Small intestine (tissue), 7 donors: ENCODE results near the gene UGT2B11. TPM values are rescaled to one million over a fixed set of nuclear protein-coding genes. Genes with fewer than 3 reads are reported as not detected.
"Not testable (repeated sequence)": the region's sequence is repeated elsewhere in the genome, so short reads cannot be mapped to it uniquely, and the experiment has no call there.

Source experiments
- DNase-seq, 2 donors: peaks; one replicate each; pipeline versions ENCODE4 v3.0.0 to v3.0.0-alpha.2; 2013
- FAIRE-seq: peaks from 2 replicates; lab custom pipeline; 2012; peaks lifted over from hg19 to GRCh38; lab: Jason Lieb, UNC
- H3K27ac ChIP-seq, 3 donors: one replicate each; pipeline ENCODE4 v1.5.1; 2013; ENCODE audit warnings: low read length in 2 of 3, mild to moderate bottlenecking in 2 of 3, control low read depth in 1 of 3, inconsistent platforms in 1 of 3, low read depth in 1 of 3, moderate library complexity in 1 of 3
- H3K27me3 ChIP-seq, 3 donors: one replicate each; pipeline ENCODE4 v1.6.1; 2013; ENCODE audit warnings: low read length in 3 of 3, inconsistent platforms in 1 of 3; ENCODE audit not compliant: control insufficient read depth in 3 of 3, insufficient read depth in 3 of 3
- H3K36me3 ChIP-seq, 3 donors: one replicate each; pipeline ENCODE4 v1.6.1; 2013; ENCODE audit warnings: low read length in 3 of 3, inconsistent platforms in 1 of 3, low read depth in 1 of 3, mild to moderate bottlenecking in 1 of 3, moderate library complexity in 1 of 3; ENCODE audit not compliant: control insufficient read depth in 3 of 3, insufficient read depth in 2 of 3
- H3K4me1 ChIP-seq, 3 donors: one replicate each; pipeline ENCODE4 v1.6.1; 2013; ENCODE audit warnings: low read length in 2 of 3, inconsistent platforms in 1 of 3, low read depth in 1 of 3, mild to moderate bottlenecking in 1 of 3, moderate library complexity in 1 of 3; ENCODE audit not compliant: control insufficient read depth in 3 of 3, insufficient read depth in 2 of 3
- H3K4me3 ChIP-seq, 3 donors: one replicate each; pipeline ENCODE4 v1.5.1; 2013; ENCODE audit warnings: low read length in 3 of 3, control low read depth in 1 of 3, inconsistent platforms in 1 of 3, low read depth in 1 of 3, mild to moderate bottlenecking in 1 of 3, moderate library complexity in 1 of 3
- H3K9me3 ChIP-seq, 2 donors: one replicate each; pipeline ENCODE4 v1.6.1; 2013; ENCODE audit warnings: low read depth in 1 of 2, low read length in 1 of 2; ENCODE audit not compliant: control insufficient read depth in 2 of 2, insufficient read depth in 1 of 2
- WGBS, 3 donors: extraction: QIAGEN DNeasy Blood & Tissue Kit; methylation state at CpG; one replicate each; pipeline ENCODE4 v1.1.7; 2013; 5-methylcytosine and 5-hydroxymethylcytosine counted together
- polyA plus RNA-seq, 4 donors: library from polyadenylated mRNA; stranded (reverse) in 3 of 4; unstranded in 1 of 4; fragments of 200-250 nt in 3 of 4; fragments of 120-200 nt in 1 of 4; gene quantifications; one replicate each; pipeline versions ENCODE4 v1.2.1 to v1.2.3, GENCODE V29; 2013
- donor health status: healthy with polysubstance abuse.
- donor health status: control.
- donor health status: control.
- donor health status: Bipolar disorder and iron deficiency.
- donor health status: healthy.

Gene UGT2B11
- polyA plus RNA-seq, 4 donors = 0.09 to 1.1 TPM; not detected in 2

- 29 to 57% (median 55%) methylated on average over 1 of the region's 1 CpG for WGBS, 3 donors
- H3K4me3 ChIP-seq, H3K27me3 ChIP-seq, H3K36me3 ChIP-seq, H3K4me1 ChIP-seq, DNase-seq, FAIRE-seq, H3K27ac ChIP-seq: not testable (repeated sequence)
- peaks cover 0 to 15% of the 10 kb centered on the region in 2 donors for H3K9me3 ChIP-seq
Observed at GRCh38 chr4:69190621-69191020, 23.9 kb downstream of the UGT2B11 start.

GRCh38 chr4:69181519-69182169 lies 32.9 kb downstream of the UGT2B11 start:
- not testable (repeated sequence) for H3K4me3 ChIP-seq, H3K36me3 ChIP-seq, H3K27me3 ChIP-seq, H3K27ac ChIP-seq, H3K9me3 ChIP-seq, FAIRE-seq, DNase-seq
- 86 to 87% (median 86%) methylated on average over 6 of the region's 6 CpGs for WGBS, 3 donors
- H3K4me1 ChIP-seq = peaks cover 0 to 11% (median 0%) of the 10 kb centered on the region in 3 donors

GRCh38 chr4:69179817-69180216 lies 34.7 kb downstream of the UGT2B11 start:
- not testable (repeated sequence) for H3K9me3 ChIP-seq, H3K4me3 ChIP-seq, H3K36me3 ChIP-seq, H3K27me3 ChIP-seq
- H3K27ac ChIP-seq = peak overlapping the region in 1 of 3 donors; percentile 51
- peak; percentile 95 for FAIRE-seq
- DNase-seq = peak; percentile 71 to 82
- 21 to 48% (median 33%) methylated on average over 1 of the region's 1 CpG for WGBS, 3 donors
- H3K4me1 ChIP-seq = peaks cover 0 to 11% (median 0%) of the 10 kb centered on the region in 3 donors

- DNase-seq = peak in 1 of 2 donors; percentile 48
- not testable (repeated sequence) for H3K9me3 ChIP-seq, H3K36me3 ChIP-seq, H3K27me3 ChIP-seq, FAIRE-seq
- WGBS, 3 donors = 27 to 45% (median 34%) methylated on average over 6 of the region's 6 CpGs
- Histone ChIP-seq H3K4me1 (peaks cover 0 to 11% (median 0%) of the 10 kb centered on the region in 3 donors), H3K27ac (peak overlapping the region in 1 of 3 donors; percentile 51), H3K4me3 (peak overlapping the region in 1 of 3 donors; percentile 14)
Observed at GRCh38 chr4:69178751-69179205, 35.8 kb downstream of the UGT2B11 start.

- 25 to 45% (median 44%) methylated on average over 2 of the region's 2 CpGs for WGBS, 3 donors
- FAIRE-seq = peak; percentile 90
- not testable (repeated sequence) for H3K4me1 ChIP-seq, H3K27me3 ChIP-seq, H3K4me3 ChIP-seq, H3K9me3 ChIP-seq, H3K36me3 ChIP-seq, H3K27ac ChIP-seq
- peak; percentile 67 for DNase-seq
Observed at GRCh38 chr4:69170233-69171134, 44.1 kb downstream of the UGT2B11 start.

- H3K9me3 ChIP-seq, DNase-seq, H3K4me1 ChIP-seq, FAIRE-seq, H3K36me3 ChIP-seq, H3K27ac ChIP-seq, H3K27me3 ChIP-seq, H3K4me3 ChIP-seq: not testable (repeated sequence)
- 75 to 90% (median 90%) methylated on average over 4 of the region's 4 CpGs for WGBS, 3 donors
Observed at GRCh38 chr4:69169171-69169570, 45.4 kb downstream of the UGT2B11 start.

GRCh38 chr4:69167300-69167699 lies 47.2 kb downstream of the UGT2B11 start:
- peak in 1 of 2 donors; percentile 28 for DNase-seq
- H3K27ac ChIP-seq = no peak overlapping the region
- FAIRE-seq = no peak
- H3K4me1 ChIP-seq = peaks cover 0 to 2% (median 0%) of the 10 kb centered on the region in 3 donors
- H3K27me3 ChIP-seq = no peaks in the 10 kb centered on the region
- H3K9me3 ChIP-seq = peaks cover 0 to 4% of the 10 kb centered on the region in 2 donors
- 35 to 75% (median 64%) methylated on average over 2 of the region's 2 CpGs for WGBS, 3 donors
- H3K36me3 ChIP-seq = peaks cover 0 to 2% (median 0%) of the 10 kb centered on the region in 3 donors
- no peak overlapping the region for H3K4me3 ChIP-seq

- peak; percentile 34 to 51 for DNase-seq
- not testable (repeated sequence) for H3K4me1 ChIP-seq, H3K4me3 ChIP-seq, H3K27me3 ChIP-seq, FAIRE-seq, H3K36me3 ChIP-seq, H3K9me3 ChIP-seq
- 41 to 63% (median 45%) methylated on average over 4 of the region's 4 CpGs for WGBS, 3 donors
- H3K27ac ChIP-seq = peak overlapping the region in 1 of 3 donors; percentile 45
Observed at GRCh38 chr4:69166376-69166775, 48.2 kb downstream of the UGT2B11 start.
